Measurements from ENCODE around the gene MAN2A1.

The MAN2A1 gene

GRCh38 chr5:109689740-109690241, at the start of gene MAN2A1:
MAN2A1 (plus strand) TSS chr5:109689927; CDS start chr5:109690418, 491 bp downstream.
- peak; percentile 46 for DNase-seq

DNA sequence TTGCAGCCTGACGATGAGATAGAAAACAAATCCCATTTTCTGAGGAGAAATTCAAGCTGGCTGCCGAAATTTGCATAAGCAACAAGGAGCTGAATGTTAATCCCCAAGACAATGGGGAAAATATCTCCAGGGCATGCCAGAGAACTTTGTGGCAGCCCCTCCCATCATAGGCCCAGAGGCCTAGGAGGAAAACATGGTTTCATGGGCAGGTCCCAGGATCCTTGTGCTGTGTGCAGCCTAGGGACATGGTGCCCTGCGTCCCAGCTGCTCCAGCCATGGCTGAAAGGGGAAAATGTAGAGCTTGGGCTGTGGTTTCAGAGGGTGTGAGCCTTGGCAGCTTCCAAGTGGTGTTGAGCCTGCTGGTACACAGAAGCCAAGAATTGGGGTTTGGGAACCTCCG, 48.8 kb upstream of the MAN2A1 start:
- no peak for DNase-seq

DNA sequence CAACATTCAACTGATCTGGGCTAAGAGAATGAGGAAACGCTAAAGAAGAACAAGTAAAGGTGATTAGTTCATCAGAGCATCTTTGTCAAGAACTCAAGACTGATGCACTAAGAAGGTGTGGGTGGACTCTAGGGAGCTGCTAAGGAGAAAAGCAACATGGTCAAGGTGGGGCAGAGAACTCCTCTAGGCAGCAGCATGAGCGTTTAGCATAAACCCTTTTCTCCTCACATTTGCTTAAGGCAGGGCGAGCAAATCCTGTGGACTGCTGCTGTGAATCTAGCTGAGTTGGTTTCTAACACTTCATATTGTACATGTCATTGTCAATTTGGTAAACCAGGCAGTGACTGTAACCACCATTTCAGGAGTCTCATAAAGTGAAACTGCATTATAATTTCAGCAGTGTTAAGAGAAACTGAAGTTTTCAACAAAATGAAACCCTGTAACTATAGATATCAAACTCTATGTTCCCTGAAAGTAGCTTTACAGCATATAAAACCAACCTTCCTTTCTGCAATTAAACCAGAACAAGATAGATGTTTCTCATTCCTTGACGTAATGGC, 45.9 kb upstream of the MAN2A1 start:
- no peak for DNase-seq

- DNase-seq, result no peak
Observed at GRCh38 chr5:109644829-109645228, 44.9 kb upstream of the MAN2A1 start.

- DNase-seq, result no peak
Observed at GRCh38 chr5:109645707-109646192, 44.0 kb upstream of the MAN2A1 start.

GRCh38 chr5:109649318-109649717, 40.4 kb upstream of the MAN2A1 start:
- no peak for DNase-seq

DNA sequence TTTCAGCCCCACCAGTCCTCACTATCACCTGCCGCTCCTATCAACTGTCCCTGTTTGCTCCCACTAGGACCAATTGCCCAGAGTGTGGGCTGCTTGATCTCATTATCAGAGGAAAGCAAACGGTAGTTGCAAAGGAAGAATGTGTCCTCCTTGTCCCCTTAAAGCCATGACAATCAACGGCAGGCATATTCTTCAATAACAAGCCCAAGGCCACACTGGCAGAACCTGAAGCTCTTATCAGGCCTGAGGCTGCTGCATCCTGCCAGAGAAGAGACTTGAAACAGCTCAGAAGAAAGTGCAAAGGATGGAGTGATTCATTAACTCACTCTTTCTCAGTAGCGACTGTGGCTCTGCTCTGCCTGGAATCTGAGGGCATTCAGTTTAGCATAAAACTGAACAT, 39.2 kb upstream of the MAN2A1 start:
- no peak for DNase-seq

DNA sequence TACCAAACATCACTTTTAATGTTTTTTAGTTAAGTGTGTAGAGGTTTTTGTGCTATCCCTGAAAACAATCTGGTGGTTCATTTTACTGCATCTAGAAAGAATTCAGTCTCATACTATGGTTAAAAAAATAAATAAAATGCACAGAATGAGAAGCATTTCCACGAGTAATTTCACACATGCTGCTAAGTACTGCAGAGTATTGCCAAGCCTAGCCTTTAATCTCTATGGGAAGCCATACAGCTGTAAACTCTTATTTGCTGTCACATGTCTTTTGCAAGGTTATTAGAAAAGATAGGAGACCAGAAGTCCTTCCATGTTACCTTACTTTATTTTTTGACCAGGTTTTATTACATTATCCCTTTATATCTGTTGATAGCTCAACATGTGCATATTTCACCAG, 37.6 kb upstream of the MAN2A1 start:
- no peak for DNase-seq

DNA sequence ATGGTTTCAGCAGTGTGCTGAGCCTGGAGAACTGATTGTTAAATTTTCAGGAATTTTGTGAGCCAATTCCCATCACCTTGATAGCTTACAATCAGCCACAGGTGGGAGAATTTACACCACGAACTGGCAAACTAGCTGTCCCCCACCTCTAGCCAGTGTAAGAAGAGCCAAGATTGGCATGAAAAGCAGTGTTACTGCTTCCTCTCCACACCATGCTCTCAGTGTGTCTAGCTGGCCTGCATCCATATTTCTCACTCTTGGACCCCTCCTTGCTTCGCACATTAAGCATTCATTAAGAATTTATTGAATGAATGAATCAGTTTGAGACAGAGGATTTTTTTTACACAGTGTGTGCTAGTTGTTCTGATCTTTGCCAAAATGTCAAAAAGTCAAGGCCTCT, 36.7 kb upstream of the MAN2A1 start:
- no peak for DNase-seq

DNA sequence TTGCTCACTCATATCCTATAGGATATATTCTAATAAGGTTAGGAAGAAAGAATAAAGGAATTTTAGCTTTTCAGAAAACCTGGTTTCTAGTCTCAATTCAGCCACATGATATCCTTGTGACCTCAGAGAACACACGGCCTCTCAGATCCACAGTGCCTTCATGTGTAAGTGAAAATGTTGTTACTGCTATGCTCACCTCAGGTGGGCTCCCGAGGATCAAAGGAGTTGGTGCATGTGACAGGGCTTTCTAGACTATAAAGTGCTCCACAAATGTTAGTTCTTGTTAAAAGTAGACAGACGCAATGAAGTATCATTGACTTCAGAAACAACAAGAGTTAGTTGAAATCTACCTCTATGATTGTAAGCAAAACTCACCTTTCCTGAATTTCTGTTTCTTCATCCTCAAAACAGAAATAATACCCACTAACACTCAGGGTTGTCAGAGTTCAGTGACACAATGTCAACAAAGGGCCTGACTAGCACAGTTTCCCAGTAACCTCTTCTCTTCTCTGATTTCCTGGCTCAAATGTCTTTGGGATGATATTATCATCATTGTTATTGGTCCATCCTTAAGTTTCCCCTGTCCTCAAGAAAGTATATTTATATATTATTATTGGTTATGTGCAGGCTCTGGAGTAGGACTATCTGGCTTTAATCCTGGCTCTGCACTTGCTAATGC, 36.0 kb upstream of the MAN2A1 start:
- no peak for DNase-seq

DNA sequence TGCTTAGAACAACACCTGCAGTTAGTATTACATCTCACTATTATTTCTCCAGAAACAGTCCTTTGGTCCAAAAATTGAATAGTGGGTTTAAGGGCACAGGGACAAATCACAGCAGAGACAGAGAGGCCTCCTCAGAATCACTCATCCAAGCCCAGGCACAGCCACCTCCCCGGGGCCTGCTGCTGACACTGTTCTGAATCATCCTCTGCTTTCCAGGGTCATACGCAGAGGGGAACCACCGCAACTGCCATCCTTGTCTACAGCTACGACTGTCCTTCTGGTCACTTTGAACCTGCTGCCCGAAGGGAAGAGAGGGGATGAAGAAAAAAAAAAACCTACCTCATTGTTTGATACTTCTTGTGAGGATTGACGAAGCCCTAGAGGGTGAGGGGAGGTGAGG, 35.3 kb upstream of the MAN2A1 start:
- no peak for DNase-seq

- DNase-seq, result no peak
Observed at GRCh38 chr5:109655841-109656240, 33.9 kb upstream of the MAN2A1 start.

DNA sequence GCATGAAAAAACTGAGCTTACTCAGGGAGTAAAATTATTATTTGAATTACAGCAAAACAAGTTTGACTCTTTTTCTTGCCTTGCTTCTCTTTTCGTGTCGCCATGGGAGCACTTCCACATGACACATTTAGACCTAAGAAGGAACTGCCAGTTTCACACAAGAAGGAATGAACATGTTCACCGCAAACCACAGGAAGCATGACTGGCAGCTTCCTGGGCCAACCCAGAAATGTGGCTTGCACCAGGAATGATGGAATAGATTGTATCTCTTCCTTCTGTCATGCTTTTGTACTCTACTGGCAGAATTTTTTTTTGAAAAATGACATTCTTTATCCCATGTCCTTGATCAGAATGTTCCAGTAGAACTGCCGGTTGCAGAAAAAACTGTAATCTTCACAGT, 32.9 kb upstream of the MAN2A1 start:
- no peak for DNase-seq

- DNase-seq, result no peak
Observed at GRCh38 chr5:109659901-109660300, 29.8 kb upstream of the MAN2A1 start.

DNA sequence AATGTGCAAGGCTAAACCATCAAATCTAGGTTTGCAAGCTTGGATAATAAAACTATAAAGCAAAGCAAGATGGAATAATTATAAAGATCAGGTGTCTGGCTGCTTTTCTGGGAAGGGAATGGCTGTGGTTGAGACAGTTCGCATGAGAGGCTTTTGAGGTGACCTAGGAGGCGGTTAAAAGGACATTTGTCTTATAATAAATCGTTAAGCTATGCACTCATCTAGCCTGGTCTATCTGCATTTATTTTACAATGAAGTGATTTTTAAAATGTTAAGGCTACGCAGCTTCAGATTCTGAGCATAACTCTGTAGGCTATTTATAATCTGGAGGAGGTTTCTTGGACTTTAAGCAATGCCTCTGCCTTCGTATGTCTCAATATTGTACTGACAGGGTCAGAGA, 29.4 kb upstream of the MAN2A1 start:
- no peak for DNase-seq

DNA sequence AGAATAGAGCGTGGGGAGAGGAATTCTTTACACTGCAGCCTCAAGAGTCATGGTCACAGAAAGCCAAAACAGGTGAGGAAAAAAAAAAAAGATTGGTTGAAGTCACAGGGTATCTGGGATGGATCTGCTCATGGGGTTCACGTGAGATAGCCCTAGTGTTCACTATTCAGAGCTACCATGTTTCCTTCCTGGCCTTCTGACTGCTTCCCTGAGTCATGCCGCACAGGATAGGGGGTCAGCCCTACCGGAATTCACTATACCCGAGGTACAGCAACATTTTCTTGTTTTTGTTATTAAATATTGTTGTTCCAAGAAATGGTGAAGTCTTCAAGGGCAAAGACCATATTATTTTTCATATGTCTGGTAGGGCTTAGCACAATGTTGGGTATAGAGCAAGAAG, 21.5 kb upstream of the MAN2A1 start:
- no peak for DNase-seq

GRCh38 chr5:109668668-109669422, 20.9 kb upstream of the MAN2A1 start:
- no peak for DNase-seq

DNA sequence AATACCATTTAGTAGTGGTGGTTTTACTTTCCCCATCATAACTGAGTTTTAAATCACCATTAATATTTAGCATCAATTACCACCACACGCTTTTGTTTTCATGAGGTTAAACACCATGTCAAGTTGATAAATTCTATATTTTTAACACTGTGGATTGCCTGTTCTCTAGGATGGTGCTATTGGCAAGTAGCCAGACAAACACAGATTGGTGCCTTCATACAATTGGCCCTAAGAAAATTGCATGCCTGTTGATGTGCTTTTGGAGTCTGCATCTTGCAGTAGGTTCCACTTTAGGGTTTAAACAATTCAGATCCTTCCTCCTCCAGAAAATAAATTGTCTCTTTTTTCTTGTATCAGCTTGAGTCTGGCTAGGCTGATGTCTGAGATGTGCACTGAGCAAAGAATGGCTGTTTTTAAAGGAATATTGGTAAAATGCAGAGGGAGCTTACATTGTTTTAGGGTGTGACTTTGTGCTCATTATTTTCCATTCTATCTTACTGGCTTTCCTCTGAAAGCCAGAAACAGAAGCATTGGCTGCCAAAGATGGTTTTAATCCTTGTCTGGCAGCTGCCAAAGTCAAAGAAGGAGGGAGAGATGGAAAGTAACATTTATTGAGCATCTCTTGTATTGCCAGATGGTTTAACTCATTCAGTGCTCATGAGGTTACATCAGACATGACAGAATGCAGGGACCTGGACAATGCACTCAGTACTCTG, 19.6 kb upstream of the MAN2A1 start:
- no peak for DNase-seq

DNA sequence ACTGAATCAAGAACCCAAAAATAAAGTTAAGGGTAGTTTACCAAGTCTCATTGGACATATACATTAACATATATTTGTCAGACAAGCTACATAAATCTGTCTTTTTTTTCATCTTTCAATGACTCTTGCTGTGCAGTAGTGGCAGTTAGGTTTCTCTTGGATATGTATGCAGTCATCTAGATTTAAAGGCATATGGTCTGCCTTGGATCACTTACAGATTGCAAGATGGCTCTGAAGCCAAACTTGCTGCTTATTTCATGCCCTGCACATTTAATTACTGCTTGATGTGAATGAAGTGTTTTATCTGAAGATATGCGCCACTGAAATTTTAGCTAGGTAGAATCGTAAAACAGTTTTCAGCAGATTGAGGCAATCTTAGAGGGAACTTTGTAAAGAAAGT, 18.6 kb upstream of the MAN2A1 start:
- no peak for DNase-seq

- DNase-seq, result no peak
Observed at GRCh38 chr5:109674596-109674995, 15.1 kb upstream of the MAN2A1 start.

- DNase-seq, result no peak
Observed at GRCh38 chr5:109676920-109677319, 12.8 kb upstream of the MAN2A1 start.

GRCh38 chr5:109678447-109678846, 11.3 kb upstream of the MAN2A1 start:
- no peak for DNase-seq

DNA sequence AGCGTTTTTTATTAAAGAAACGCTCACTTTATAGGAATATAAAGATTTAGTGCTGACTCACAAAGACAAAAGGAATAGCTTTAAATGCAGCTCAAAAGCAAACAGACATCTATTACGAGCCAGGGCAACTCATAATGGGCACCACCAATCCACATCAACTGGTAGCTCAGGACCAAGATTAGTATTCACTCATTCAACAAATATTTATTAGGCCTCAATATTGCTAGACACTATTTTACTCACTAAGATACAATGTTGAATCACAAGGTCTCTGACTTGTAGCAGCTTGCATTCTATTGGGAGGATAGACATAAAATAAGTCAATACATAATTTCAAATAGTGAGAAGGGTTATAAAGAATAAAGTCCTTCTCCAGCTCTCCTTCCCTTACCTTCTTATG, 8.0 kb upstream of the MAN2A1 start:
- no peak for DNase-seq
